Left hindlimb (tissue), 1 donor: ENCODE data around the gene PTP4A1.
"Not testable (repeated sequence)": the region's sequence is repeated elsewhere in the genome, so short reads cannot be mapped to it uniquely, and the experiment has no call there.

Experiments used
- DNase-seq: peaks from one replicate; pipeline ENCODE4 v3.0.0-alpha.2; 2018

Gene PTP4A1

DNA sequence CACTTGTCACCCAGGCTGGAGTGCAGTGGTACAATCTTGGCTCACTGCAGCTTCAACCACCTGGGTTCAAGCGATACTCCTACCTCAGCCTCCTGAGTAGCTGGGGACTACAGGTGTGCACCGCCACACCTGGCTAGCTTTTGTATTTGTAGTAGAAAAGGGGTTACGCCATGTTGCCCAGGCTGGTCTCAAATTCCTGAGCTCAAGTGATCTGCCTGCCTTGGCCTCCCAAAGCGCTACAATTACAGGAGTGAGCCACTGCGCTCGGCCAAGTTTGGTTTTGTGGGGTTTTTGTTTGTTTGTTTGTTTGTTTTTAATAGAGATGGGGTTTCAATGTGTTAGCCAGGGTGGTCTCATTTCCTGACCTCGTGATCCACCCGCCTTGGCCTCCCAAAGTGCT is 12.3 kb downstream of the PTP4A1 start:
- DNase-seq = no peak

DNA sequence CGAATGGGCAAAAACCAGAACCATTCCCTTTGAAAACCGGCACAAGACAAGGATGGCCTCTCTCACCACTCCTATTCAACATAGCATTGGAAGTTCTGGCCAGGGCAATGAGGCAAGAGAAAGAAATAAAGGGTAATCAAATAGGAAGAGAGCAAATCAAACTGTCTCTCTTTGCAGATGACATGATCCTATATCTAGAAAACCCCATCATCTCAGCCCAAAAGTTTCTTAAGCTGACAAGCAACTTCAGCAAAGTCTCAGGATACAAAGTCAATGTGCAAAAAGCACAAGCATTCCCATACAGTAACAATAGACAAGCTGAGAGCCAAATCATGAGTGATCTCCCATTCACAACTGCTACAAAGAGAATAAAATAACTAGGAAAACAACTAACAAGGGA is 13.4 kb downstream of the PTP4A1 start:
- not testable (repeated sequence) for DNase-seq

DNA sequence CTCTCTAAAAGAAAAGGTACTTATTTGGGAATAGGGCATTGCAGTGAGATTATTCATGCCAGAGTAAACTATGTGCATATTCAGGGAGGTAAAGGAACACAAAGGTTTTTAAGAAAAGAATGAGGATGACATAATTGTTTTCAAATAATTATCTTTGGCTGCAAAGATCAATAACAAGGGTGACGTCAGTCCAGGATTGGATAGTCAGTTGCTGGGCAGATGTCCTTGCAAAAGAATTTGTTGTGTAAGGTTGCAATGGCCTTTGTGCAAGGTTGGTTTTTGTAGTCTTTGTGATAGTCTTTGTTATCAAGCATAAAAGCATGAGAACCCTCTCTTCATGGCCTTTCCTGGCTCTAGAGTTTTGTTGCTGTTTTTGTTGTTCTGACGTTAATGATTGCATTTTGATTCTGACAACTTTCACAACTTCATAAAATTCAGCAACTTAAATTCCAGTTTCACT is 17.7 kb downstream of the PTP4A1 start:
- DNase-seq = no peak

DNA sequence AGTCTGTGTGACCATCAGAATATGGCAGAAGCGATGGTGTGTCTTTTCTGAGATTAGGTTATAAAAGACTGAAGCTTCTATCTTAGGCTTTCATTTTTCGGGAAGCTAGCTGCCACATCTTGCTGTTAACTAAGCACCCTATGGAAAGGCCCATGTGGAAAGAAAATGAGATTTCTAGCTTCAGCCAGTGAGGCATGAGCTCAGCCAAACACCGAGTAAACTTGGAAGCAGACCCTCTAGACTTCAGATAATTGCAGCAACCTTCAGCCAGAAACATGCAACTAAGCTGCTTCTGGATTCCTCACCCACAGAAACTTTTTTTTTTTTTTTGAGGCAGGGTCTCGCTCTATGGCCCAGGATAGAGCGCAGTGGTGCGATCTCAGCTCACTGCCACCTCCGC is 20.6 kb downstream of the PTP4A1 start:
- DNase-seq = no peak

DNA sequence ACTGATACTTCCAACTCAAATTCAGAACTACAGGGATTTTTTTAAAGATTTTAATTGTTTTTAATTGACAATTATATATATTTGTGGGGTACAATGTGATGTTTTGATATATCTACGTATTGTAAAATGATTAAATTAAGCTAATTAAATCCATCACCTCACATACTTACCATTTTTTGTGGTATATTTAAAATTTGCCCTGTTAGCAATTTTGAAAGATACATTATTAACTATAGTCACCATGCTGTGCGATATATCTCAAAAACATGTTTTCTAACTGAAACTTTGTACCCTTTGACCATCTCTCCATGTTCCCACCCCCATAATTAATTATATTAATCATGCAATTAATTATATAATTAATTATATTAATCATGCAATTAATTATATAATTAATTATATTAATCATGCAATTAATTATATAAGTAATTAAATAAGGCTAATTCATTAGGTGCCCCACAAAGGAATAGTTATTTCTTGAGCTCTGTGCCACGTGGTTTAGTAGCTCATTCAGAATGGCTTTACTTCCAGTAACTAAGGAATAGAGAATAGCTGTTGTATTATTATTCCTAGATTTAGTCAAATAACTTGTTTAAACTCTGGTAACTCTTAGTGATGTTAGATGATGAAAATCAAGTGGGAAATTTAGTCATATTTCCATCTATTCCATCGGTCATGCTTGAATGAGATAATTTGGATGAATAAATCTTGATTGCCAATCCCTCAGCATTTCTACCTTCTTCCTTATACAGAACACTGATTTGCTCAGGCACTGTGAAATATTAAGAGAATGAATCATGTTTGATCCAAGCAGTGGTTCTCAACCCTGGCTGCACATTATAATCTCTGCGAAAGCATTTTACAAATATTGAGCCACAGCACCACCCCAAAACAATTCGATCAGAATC is 25.1 kb downstream of the PTP4A1 start:
- no peak for DNase-seq

DNA sequence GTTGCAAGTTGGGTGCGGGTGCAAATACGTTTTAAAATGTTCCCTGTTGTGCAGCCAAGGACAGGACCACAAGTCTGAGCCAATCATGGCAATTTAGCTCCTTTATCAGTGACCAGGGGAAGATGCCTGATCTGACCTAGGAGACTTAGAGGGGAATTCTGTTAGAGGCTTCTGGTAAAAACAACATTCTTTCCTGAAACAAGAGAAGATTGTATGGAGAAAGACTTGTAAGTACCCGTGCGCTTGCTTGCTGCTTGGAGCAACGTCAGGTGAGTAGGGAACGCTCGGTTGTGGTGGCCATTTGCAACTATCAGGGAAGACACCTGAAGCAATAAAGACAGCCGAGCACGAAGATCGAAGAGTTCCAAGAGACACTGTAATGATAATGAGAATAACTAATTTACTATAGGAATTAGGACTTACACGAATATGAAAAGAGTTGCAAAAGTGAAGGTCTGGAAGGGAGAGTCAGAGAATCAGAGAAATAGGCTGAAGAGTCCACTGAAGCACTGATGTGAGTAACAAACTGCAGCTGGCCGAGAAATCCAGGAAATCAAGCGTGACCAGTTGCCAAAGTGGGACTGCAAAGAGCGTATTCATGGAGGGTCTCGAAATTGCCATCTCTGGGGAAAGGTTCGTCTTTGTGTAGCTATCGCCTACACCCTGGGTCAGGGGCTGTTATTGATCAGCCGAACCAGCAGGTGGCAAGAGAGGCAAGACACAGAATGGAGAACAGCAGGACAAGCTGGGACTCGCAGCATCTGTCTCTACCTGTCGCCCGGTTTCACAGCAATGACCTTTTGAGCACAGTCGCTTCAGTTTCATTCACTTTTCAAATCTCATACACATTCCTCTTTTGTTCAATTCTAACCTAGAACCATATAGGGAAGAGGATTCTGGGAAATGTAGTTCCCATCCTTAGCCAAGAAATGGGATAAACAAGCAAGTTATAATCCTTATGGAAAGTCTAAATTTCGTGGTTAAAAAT is 26.1 kb downstream of the PTP4A1 start:
- peak; percentile 75 for DNase-seq

DNA sequence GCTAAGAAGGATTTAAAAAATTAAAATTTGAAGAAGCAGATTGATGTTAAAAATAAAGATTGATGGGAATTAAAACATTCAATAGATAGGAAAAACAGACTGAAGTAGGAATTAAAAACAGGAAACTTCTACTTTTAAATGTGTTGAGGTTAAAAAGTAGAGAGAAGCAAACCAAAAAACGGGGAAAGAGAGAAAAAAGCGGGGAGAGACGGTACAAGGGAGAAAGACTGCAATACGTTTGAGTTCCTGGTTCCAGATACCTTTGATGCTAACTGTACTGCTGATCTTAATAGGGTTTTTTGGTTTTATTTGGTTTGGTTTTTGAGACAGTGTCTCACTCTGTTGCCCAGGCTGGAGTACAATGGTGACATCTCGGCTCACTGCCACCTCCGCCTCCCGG is 27.0 kb downstream of the PTP4A1 start:
- DNase-seq = no peak

DNA sequence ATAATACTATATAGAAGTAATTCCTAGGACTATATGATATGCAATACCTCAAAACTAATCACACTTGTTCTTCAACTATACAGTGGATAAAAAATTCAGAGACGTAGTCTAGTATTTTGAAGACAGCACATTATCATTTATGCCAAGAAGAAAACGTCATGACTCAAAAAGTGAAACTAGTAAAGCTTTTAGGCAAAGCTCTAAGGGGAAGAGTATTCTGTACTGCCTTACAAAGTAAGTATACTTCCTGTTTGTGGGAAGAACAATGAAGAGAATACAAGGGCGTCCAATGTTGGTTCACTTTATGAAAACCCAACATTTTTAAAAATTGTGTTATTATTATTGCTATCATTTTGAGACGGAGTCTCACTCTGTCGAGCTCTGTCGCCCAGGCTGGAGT is 27.9 kb downstream of the PTP4A1 start:
- DNase-seq = no peak

DNA sequence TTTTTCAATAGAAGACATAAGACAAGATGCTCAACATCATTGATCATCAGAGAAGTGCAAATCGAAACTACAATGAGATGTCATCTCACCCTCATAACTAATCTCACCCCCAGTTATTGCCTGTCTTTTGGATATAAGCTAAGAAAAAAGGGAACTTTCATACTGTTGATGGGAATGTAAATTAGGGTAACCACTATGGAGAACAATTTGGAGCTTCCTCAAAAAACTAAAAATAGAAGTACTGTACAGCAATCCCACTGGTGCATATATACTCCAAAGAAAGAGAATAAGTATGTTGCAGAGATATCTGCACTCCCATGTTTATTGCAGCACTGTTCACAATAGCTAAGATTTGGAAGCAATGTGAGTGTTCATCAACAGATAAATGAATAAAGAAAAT is 37.0 kb downstream of the PTP4A1 start:
- DNase-seq = no peak

DNA sequence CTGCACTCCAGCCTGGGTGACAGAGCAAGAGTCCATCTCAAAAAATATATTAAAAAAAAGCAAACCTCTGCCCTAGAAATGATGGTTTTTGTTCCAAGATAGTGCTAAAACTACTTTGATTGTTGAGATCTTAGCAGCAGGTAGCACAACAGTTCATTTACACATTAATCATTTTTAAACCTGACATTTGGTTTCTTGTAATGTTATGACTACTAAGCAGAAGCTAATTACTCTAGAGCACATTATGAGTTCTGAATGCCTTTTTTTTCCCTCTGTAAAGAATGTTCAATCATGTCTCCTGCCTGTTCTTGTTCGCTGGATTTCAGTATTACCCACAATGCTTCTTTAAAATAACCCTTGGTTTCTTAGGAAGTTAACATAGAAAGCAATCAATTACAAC is 38.7 kb downstream of the PTP4A1 start:
- no peak for DNase-seq

DNA sequence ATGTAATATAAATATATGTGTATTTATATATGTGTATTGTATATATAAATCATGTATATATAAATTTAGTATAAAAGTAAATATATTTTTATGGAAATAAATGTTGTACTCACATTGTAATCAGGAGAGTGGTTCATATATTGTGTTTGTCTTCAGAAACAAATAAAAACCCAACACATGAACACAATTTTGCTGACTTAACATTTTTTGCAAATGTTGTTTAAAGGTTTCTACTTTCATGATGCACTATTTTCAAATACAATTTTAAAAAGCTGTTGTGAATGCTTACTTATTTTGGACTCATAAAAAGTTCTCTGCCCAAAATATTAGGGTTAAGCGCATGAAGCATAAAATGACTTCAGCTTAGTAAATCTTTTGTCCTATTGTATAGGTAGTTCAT is 39.3 kb downstream of the PTP4A1 start:
- no peak for DNase-seq

DNA sequence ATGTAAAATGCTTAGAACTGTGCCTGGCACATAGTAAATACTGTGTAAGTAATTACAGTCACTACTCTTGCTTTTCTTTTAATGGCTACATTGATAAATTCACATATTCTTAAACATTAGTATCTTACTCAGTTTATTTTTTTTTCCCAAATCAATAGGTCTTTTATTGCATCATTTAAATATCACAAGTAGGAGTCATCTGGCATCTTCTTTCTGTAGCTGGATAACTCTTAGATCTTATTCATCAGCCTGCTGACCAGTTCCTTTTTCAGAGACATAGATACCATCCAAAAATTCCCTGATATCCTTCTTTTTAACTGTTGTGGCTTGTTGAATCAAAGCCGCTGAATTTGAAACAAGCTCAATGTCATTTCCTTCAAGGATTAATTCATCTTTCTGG is 43.3 kb downstream of the PTP4A1 start:
- no peak for DNase-seq
